Lung (tissue), 12 donors: ENCODE results near the gene EDC3. TPM values are rescaled to one million over a fixed set of nuclear protein-coding genes. Genes with fewer than 3 reads are reported as not detected.

Experiments
- ATAC-seq: fragments of 200-7000 bp; cut with Tn5 transposase; one replicate; pipeline ENCODE4 v1.9.1; 2020; ENCODE audit warnings: moderate number of reproducible peaks; ENCODE audit not compliant: insufficient read depth, low FRiP score
- DNase-seq, 3 donors: peaks; one replicate each; pipeline ENCODE4 v3.0.0-alpha.2; 2013 to 2017
- H3K27ac ChIP-seq, 2 donors: one replicate each; pipeline ENCODE4 v1.5.1; 2013; ENCODE audit warnings: mild to moderate bottlenecking in 2 of 2, moderate library complexity in 2 of 2, control low read depth in 1 of 2, inconsistent platforms in 1 of 2, low read depth in 1 of 2, low read length in 1 of 2
- H3K27me3 ChIP-seq, 3 donors: one replicate each; pipeline ENCODE4 v1.5.1; 2013; ENCODE audit warnings: low read length in 2 of 3; ENCODE audit not compliant: control insufficient read depth in 3 of 3, insufficient read depth in 3 of 3
- H3K36me3 ChIP-seq, 4 donors: one replicate each; pipeline ENCODE4 v1.5.1; 2013; ENCODE audit warnings: low read length in 4 of 4, mild to moderate bottlenecking in 1 of 4, moderate library complexity in 1 of 4; ENCODE audit not compliant: control insufficient read depth in 4 of 4, insufficient read depth in 4 of 4
- H3K4me1 ChIP-seq, 5 donors: one replicate each; pipeline ENCODE4 v1.5.1; 2013; ENCODE audit warnings: low read length in 5 of 5, mild to moderate bottlenecking in 2 of 5, moderate library complexity in 1 of 5; ENCODE audit not compliant: control insufficient read depth in 5 of 5, insufficient read depth in 5 of 5
- H3K4me3 ChIP-seq: one replicate; pipeline ENCODE4 v1.5.1; 2013; ENCODE audit warnings: mild to moderate bottlenecking, control low read depth, moderate library complexity
- H3K9ac ChIP-seq, 2 donors: one replicate each; pipeline ENCODE4 v1.5.1; 2013; ENCODE audit warnings: low read length in 2 of 2, control low read depth in 1 of 2; ENCODE audit not compliant: insufficient read depth in 1 of 2
- H3K9me3 ChIP-seq, 4 donors: one replicate each; pipeline ENCODE4 v1.5.1; 2013; ENCODE audit warnings: low read length in 3 of 4, mild to moderate bottlenecking in 1 of 4, moderate library complexity in 1 of 4; ENCODE audit not compliant: control insufficient read depth in 4 of 4, insufficient read depth in 3 of 4
- CTCF ChIP-seq: IDR thresholded peaks from 2 replicates; pipeline ENCODE4 v1.5.1; 2012; ENCODE audit warnings: mild to moderate bottlenecking; ENCODE audit errors: control extremely low read depth, extremely low read depth
- WGBS, 2 donors: extraction: QIAGEN DNeasy Blood & Tissue Kit; methylation state at CpG; one replicate each; pipeline ENCODE4 v1.1.7; 2013; 5-methylcytosine and 5-hydroxymethylcytosine counted together
- polyA plus RNA-seq, 2 donors: library from polyadenylated mRNA; stranded (reverse); fragments of 200-250 nt; gene quantifications; one replicate each; pipeline ENCODE4 v1.2.1, GENCODE V29; 2013
- total RNA-seq, 2 donors: library from RNA; depleted of rRNA in 1 of 2; stranded (reverse); fragments of >200 nt in 1 of 2; gene quantifications; one replicate each; pipeline ENCODE4 v1.2.1, GENCODE V29; 2014 to 2021
- donor health status: control.
- donor health status: control.
- donor health status: Bipolar disorder and iron deficiency.
- donor health status: healthy.
- donor health status: DM: yes; HTN: yes; CAD: no.

The EDC3 gene
- total and polyA plus RNA-seq, 4 donors, result 15.3 to 31.9 (median 22.0) TPM

- WGBS, 2 donors, result 33 to 38% methylated on average over 38 of the region's 38 CpGs
- Histone ChIP-seq H3K27ac (peak overlapping the region; percentile 96 to 98), H3K27me3 (no peaks in the 10 kb centered on the region), H3K36me3 (peaks cover 0 to 9% (median 3%) of the 10 kb centered on the region in 4 donors), H3K9ac (peak overlapping the region in 1 of 2 donors; percentile 39), H3K4me3 (peak overlapping the region; percentile 94), H3K4me1 (peaks cover 10 to 43% (median 21%) of the 10 kb centered on the region in 5 donors), H3K9me3 (no peaks in the 10 kb centered on the region)
- ATAC-seq, result no peak
- DNase-seq, result peak in 1 of 3 donors; percentile 86
- TF ChIP-seq CTCF, result no peak
Measured at GRCh38 chr15:74613953-74614743, 81.7 kb downstream of the EDC3 start.

GRCh38 chr15:74613089-74613952 lies 82.5 kb downstream of the EDC3 start:
- Histone ChIP-seq H3K4me3 (no peak overlapping the region), H3K27ac (no peak overlapping the region), H3K9me3 (no peaks in the 10 kb centered on the region), H3K9ac (no peak overlapping the region), H3K36me3 (peaks cover 0 to 4% (median under 1%) of the 10 kb centered on the region in 4 donors), H3K27me3 (no peaks in the 10 kb centered on the region), H3K4me1 (peaks cover 6 to 43% (median 21%) of the 10 kb centered on the region in 5 donors)
- WGBS, 2 donors, result 72 to 77% methylated on average over 6 of the region's 6 CpGs
- ATAC-seq (no peak), DNase-seq (peak in 1 of 3 donors; percentile 18)
- TF ChIP-seq CTCF, result no peak

- ATAC-seq (no peak), DNase-seq (no peak)
- peaks cover 0 to 4% (median 0%) of the 10 kb centered on the region in 4 donors for H3K36me3 ChIP-seq
- 90 to 95% methylated on average over 2 of the region's 2 CpGs for WGBS, 2 donors
- no peaks in the 10 kb centered on the region for H3K27me3 ChIP-seq
- peaks cover 4 to 40% (median 17%) of the 10 kb centered on the region in 5 donors for H3K4me1 ChIP-seq
- TF ChIP-seq CTCF, result no peak
- H3K4me3 ChIP-seq, result no peak overlapping the region
- H3K27ac ChIP-seq, result no peak overlapping the region
- no peak overlapping the region for H3K9ac ChIP-seq
- H3K9me3 ChIP-seq, result no peaks in the 10 kb centered on the region
Measured at GRCh38 chr15:74612677-74613076, 83.1 kb downstream of the EDC3 start.
